ENCODE results near the gene CDH19.
"Not testable (repeated sequence)": the region's sequence is repeated elsewhere in the genome, so short reads cannot be mapped to it uniquely, and the experiment has no call there.

CDH19 gene

GRCh38 chr18:66564236-66564635 is 39.7 kb downstream of the CDH19 start:
- no peak for DNase-seq

- DNase-seq: no peak
Measured at GRCh38 chr18:66562279-66562678, 41.6 kb downstream of the CDH19 start.

GRCh38 chr18:66560094-66560493 is 43.8 kb downstream of the CDH19 start:
- DNase-seq: peak; percentile 44 to 70

- no peak for DNase-seq
Measured at GRCh38 chr18:66558773-66559172, 45.1 kb downstream of the CDH19 start.

- DNase-seq: no peak
Measured at GRCh38 chr18:66557091-66557490, 46.8 kb downstream of the CDH19 start.

- no peak for DNase-seq
Measured at GRCh38 chr18:66555585-66555984, 48.3 kb downstream of the CDH19 start.

- DNase-seq: no peak
Measured at GRCh38 chr18:66553824-66554223, 50.1 kb downstream of the CDH19 start.

GRCh38 chr18:66550366-66550765 is 53.5 kb downstream of the CDH19 start:
- no peak for DNase-seq

GRCh38 chr18:66548747-66549146 is 55.1 kb downstream of the CDH19 start:
- peak in 1 of 2 experiments; percentile 7 for DNase-seq

- DNase-seq: no peak
Measured at GRCh38 chr18:66534110-66534509, 69.8 kb downstream of the CDH19 start.

GRCh38 chr18:66533693-66534092 is 70.2 kb downstream of the CDH19 start:
- DNase-seq: no peak

GRCh38 chr18:66523219-66523991 is 80.5 kb downstream of the CDH19 start:
- DNase-seq: peak in 1 of 2 experiments; percentile 3

- no peak for DNase-seq
Measured at GRCh38 chr18:66513996-66514395, 89.9 kb downstream of the CDH19 start.

GRCh38 chr18:66511792-66512191 is 92.1 kb downstream of the CDH19 start:
- DNase-seq: no peak

GRCh38 chr18:66511289-66511688 is 92.6 kb downstream of the CDH19 start:
- no peak for DNase-seq

GRCh38 chr18:66510357-66511045 is 93.4 kb downstream of the CDH19 start:
- no peak for DNase-seq

- no peak for DNase-seq
Measured at GRCh38 chr18:66508937-66509336, 95.0 kb downstream of the CDH19 start.

GRCh38 chr18:66506178-66506577 is 97.7 kb downstream of the CDH19 start:
- no peak for DNase-seq

GRCh38 chr18:66497351-66497750 is 106.5 kb downstream of the CDH19 start:
- no peak for DNase-seq

- peak; percentile 42 to 81 for DNase-seq
Measured at GRCh38 chr18:66495844-66496243, 108.0 kb downstream of the CDH19 start.

GRCh38 chr18:66473882-66474281 is 130.0 kb downstream of the CDH19 start:
- no peak for DNase-seq

- DNase-seq: not testable (repeated sequence)
Measured at GRCh38 chr18:66466184-66466583, 137.7 kb downstream of the CDH19 start.

- DNase-seq: no peak
Measured at GRCh38 chr18:66461344-66461743, 142.5 kb downstream of the CDH19 start.

- no peak for DNase-seq
Measured at GRCh38 chr18:66457245-66457644, 146.6 kb downstream of the CDH19 start.

Data from NCI-H526 (cell line).